ENCODE data around the gene AGK.

- TF ChIP-seq, protein P1, sequence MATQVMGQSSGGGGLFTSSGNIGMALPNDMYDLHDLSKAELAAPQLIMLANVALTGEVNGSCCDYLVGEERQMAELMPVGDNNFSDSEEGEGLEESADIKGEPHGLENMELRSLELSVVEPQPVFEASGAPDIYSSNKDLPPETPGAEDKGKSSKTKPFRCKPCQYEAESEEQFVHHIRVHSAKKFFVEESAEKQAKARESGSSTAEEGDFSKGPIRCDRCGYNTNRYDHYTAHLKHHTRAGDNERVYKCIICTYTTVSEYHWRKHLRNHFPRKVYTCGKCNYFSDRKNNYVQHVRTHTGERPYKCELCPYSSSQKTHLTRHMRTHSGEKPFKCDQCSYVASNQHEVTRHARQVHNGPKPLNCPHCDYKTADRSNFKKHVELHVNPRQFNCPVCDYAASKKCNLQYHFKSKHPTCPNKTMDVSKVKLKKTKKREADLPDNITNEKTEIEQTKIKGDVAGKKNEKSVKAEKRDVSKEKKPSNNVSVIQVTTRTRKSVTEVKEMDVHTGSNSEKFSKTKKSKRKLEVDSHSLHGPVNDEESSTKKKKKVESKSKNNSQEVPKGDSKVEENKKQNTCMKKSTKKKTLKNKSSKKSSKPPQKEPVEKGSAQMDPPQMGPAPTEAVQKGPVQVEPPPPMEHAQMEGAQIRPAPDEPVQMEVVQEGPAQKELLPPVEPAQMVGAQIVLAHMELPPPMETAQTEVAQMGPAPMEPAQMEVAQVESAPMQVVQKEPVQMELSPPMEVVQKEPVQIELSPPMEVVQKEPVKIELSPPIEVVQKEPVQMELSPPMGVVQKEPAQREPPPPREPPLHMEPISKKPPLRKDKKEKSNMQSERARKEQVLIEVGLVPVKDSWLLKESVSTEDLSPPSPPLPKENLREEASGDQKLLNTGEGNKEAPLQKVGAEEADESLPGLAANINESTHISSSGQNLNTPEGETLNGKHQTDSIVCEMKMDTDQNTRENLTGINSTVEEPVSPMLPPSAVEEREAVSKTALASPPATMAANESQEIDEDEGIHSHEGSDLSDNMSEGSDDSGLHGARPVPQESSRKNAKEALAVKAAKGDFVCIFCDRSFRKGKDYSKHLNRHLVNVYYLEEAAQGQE (IDR thresholded peaks at IDR 0.05; ENCODE audit: unreplicated experiment): no peak
- no peak for TF ChIP-seq CTCF (conservative IDR thresholded peaks at IDR 0.05; ENCODE audit: low read depth in 2 of 2)
- TF ChIP-seq, protein P2, sequence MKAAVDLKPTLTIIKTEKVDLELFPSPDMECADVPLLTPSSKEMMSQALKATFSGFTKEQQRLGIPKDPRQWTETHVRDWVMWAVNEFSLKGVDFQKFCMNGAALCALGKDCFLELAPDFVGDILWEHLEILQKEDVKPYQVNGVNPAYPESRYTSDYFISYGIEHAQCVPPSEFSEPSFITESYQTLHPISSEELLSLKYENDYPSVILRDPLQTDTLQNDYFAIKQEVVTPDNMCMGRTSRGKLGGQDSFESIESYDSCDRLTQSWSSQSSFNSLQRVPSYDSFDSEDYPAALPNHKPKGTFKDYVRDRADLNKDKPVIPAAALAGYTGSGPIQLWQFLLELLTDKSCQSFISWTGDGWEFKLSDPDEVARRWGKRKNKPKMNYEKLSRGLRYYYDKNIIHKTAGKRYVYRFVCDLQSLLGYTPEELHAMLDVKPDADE (IDR thresholded peaks at IDR 0.05): no peak
- TF ChIP-seq CREB1 (CRISPR knock-in tag; IDR thresholded peaks at IDR 0.05; ENCODE audit: low read depth): no peak
- TF ChIP-seq EZH2phosphoT487 (IDR thresholded peaks at IDR 0.05; ENCODE audit: unreplicated experiment): no peak
- no peak for TF ChIP-seq POLR2AphosphoS5 (IDR thresholded peaks at IDR 0.05; ENCODE audit: low read depth)
- no peak for TF ChIP-seq EZH2 (IDR thresholded peaks at IDR 0.05; ENCODE audit: low read depth, unreplicated experiment)
- no peak for TF ChIP-seq JUNB (IDR thresholded peaks at IDR 0.05; ENCODE audit: unreplicated experiment)
- TF ChIP-seq NANOG (IDR thresholded peaks at IDR 0.05; ENCODE audit: borderline replicate concordance): no peak
- TF ChIP-seq ZNF114 (CRISPR knock-in tag; IDR thresholded peaks at IDR 0.05): no peak
- TF ChIP-seq ZNF462 (CRISPR knock-in tag; IDR thresholded peaks at IDR 0.05): no peak
Measured at GRCh38 chr7:141666071-141666470, 114.9 kb downstream of the AGK start.
